NCI-H128 (cell line): ENCODE measurements around the gene VDR.

ENCODE experiments used
- DNase-seq: peaks from one replicate; lab custom pipeline; 2025; ENCODE audit not compliant: unreplicated experiment; lab: John Stamatoyannopoulos, UW

The VDR gene

GRCh38 chr12:47800582-47800981 is 104.2 kb downstream of the VDR start:
- no peak for DNase-seq

- no peak for DNase-seq
Observed at GRCh38 chr12:47799357-47799955, 105.3 kb downstream of the VDR start.

- no peak for DNase-seq
Observed at GRCh38 chr12:47798382-47798948, 106.3 kb downstream of the VDR start.

- no peak for DNase-seq
Observed at GRCh38 chr12:47797441-47797840, 107.4 kb downstream of the VDR start.

- no peak for DNase-seq
Observed at GRCh38 chr12:47795814-47796411, 108.9 kb downstream of the VDR start.

GRCh38 chr12:47795121-47795813 is 109.5 kb downstream of the VDR start:
- DNase-seq: no peak

GRCh38 chr12:47794679-47795078 is 110.1 kb downstream of the VDR start:
- no peak for DNase-seq

- no peak for DNase-seq
Observed at GRCh38 chr12:47793015-47793681, 111.6 kb downstream of the VDR start.

GRCh38 chr12:47791874-47792273 is 112.9 kb downstream of the VDR start:
- DNase-seq: no peak
